ENCODE results near the gene IQSEC1.

The IQSEC1 gene

GRCh38 chr3:12922306-12922705 lies 150.9 kb downstream of the IQSEC1 start:
- TF ChIP-seq SIN3A (IDR thresholded peaks at IDR 0.05; ENCODE audit: borderline replicate concordance, insufficient read depth, low read length) (no peak), REST (IDR thresholded peaks at IDR 0.05; ENCODE audit: insufficient read depth in 1 of 2, low read depth in 2 of 2, low read length in 2 of 2) (no peak), TAF1 (IDR thresholded peaks at IDR 0.05; ENCODE audit: borderline replicate concordance, insufficient read depth, low read length) (no peak)

- TF ChIP-seq SIN3A (IDR thresholded peaks at IDR 0.05; ENCODE audit: borderline replicate concordance, insufficient read depth, low read length) (no peak), FOXP2 (optimal IDR thresholded peaks at IDR 0.05; ENCODE audit: borderline replicate concordance, extremely low read depth, extremely low read length, insufficient read depth) (no peak), POLR2AphosphoS5 (IDR thresholded peaks at IDR 0.05; ENCODE audit: low read depth, low read length) (no peak), REST (IDR thresholded peaks at IDR 0.05; ENCODE audit: insufficient read depth in 1 of 2, low read depth in 2 of 2, low read length in 2 of 2) (no peak), TAF1 (IDR thresholded peaks at IDR 0.05; ENCODE audit: borderline replicate concordance, insufficient read depth, low read length) (no peak)
Measured at GRCh38 chr3:12921736-12922135, 151.5 kb downstream of the IQSEC1 start.

- TF ChIP-seq TAF1 (IDR thresholded peaks at IDR 0.05; ENCODE audit: borderline replicate concordance, insufficient read depth, low read length), result no peak
- TF ChIP-seq SIN3A (IDR thresholded peaks at IDR 0.05; ENCODE audit: borderline replicate concordance, insufficient read depth, low read length), result no peak
- TF ChIP-seq POLR2AphosphoS5 (IDR thresholded peaks at IDR 0.05; ENCODE audit: low read depth, low read length), result no peak
- no peak for TF ChIP-seq REST (IDR thresholded peaks at IDR 0.05; ENCODE audit: insufficient read depth in 1 of 2, low read depth in 2 of 2, low read length in 2 of 2)
Measured at GRCh38 chr3:12920967-12921366, 152.3 kb downstream of the IQSEC1 start.

GRCh38 chr3:12919205-12919604 lies 154.0 kb downstream of the IQSEC1 start:
- TF ChIP-seq POLR2AphosphoS5 (IDR thresholded peaks at IDR 0.05; ENCODE audit: low read depth, low read length) (no peak), FOXP2 (optimal IDR thresholded peaks at IDR 0.05; ENCODE audit: borderline replicate concordance, extremely low read depth, extremely low read length, insufficient read depth) (no peak), REST (IDR thresholded peaks at IDR 0.05; ENCODE audit: insufficient read depth in 1 of 2, low read depth in 2 of 2, low read length in 2 of 2) (no peak), TAF1 (IDR thresholded peaks at IDR 0.05; ENCODE audit: borderline replicate concordance, insufficient read depth, low read length) (no peak), SIN3A (IDR thresholded peaks at IDR 0.05; ENCODE audit: borderline replicate concordance, insufficient read depth, low read length) (no peak)

- TF ChIP-seq FOXP2 (optimal IDR thresholded peaks at IDR 0.05; ENCODE audit: borderline replicate concordance, extremely low read depth, extremely low read length, insufficient read depth) (no peak), SIN3A (IDR thresholded peaks at IDR 0.05; ENCODE audit: borderline replicate concordance, insufficient read depth, low read length) (no peak), REST (IDR thresholded peaks at IDR 0.05; ENCODE audit: insufficient read depth in 1 of 2, low read depth in 2 of 2, low read length in 2 of 2) (no peak), POLR2AphosphoS5 (IDR thresholded peaks at IDR 0.05; ENCODE audit: low read depth, low read length) (no peak), TAF1 (IDR thresholded peaks at IDR 0.05; ENCODE audit: borderline replicate concordance, insufficient read depth, low read length) (no peak)
Measured at GRCh38 chr3:12918231-12918630, 155.0 kb downstream of the IQSEC1 start.
